HG02840 (cell line): ENCODE measurements around the gene RFK.
"Not testable (repeated sequence)": the region's sequence is repeated elsewhere in the genome, so short reads cannot be mapped to it uniquely, and the experiment has no call there.

Experiments
- ATAC-seq: cut with Tn5 transposase; IDR thresholded peaks from one replicate; pipeline ENCODE4 v1.9.1; 2021; ENCODE audit warnings: mild to moderate bottlenecking, moderate library complexity, moderate number of reproducible peaks; ENCODE audit not compliant: unreplicated experiment, low FRiP score

RFK gene

DNA sequence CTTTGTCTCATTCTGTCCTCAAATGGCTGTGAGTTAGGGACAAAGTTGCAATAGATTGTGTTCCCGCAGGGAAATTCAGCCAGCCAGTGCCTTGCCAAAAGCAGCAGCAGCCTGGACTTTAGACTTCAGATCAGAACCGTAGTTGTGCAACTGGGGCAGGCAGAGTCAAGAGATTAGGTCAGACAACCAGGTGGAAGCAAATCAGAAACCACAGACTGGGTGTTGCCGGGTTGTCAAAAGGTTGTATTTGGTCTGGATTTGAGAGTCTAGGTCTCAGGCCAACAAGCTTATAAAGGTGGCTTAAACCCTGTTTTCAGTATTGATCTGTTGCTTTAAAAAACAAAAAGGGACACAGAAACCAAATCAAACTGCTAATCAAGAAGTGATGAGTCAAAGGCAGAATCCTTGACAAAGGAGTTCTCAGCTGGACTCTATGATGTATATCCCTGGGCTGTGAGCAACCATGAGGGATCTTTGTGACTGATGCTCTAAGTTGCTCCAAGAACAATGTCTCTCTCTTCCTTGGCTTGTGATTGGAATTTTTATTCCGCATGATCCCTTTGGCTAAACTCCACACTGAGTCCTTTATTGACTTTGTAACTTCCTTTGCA, 20.9 kb downstream of the RFK start:
- ATAC-seq = no peak

DNA sequence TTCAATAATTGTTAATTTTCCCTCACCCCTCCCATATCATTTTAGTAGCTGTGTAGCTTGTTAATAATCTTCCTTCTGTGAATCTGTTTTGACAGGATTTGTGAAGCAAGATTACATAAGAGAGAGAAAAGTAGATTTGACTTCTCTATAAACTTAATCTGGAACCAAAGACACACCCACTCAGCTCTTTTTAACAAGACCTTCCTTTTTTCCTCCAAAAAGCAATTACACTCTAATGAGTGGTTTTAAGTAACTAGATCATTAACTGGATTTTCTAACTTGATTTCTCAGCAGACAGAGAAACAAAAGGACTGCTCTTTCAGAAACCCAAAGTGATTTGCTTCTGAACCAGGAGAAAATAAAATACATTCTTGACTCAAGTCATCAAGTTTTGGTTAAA, 21.9 kb downstream of the RFK start:
- no peak for ATAC-seq

DNA sequence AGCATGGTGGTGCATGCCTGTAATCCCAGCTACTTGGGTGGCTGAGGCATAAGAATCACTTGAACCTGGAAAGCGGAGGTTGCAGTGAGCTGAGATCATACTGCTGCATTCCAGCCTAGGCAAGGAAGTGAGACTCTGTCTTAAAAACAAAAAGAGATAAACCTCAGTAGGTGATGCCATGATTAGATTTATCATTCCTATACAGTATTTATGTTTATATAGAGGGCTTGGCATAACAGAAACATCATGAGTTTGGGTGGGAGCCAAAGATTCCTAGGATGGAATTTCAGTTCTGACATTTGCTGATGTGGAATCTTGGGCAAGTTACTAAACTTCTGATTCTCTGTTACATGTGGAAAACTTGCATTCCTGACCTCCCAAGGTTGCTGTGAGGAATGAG, 22.3 kb downstream of the RFK start:
- ATAC-seq = no peak

DNA sequence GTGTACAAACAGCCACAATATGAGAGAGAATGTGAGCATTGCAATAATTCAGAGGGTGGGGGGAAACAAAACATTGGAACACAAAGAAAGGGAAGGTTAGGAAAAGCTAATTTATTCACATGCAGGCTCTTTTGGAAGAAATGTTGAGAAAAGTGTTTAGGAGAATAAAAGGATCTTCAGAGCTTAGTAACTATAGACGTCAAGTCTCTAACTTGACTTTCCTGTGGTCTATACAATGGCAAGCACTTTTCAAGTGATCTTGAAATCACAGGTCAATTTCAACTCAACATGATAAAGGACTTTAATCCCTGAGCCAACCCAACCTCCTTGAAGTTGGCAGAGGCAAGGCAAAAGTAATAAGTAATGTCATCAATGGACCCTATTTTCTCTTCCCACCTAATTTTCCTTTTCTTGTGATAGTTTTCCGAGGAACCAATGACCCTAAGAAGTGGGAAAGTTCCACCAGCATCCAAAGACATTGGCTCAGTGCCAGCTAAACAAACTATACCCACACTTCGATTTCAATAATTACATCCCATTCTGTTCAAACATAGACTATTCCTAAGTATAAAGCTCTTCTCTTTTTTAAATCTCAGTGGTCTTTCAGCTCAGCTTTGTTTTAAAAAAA, 23.7 kb downstream of the RFK start:
- no peak for ATAC-seq

DNA sequence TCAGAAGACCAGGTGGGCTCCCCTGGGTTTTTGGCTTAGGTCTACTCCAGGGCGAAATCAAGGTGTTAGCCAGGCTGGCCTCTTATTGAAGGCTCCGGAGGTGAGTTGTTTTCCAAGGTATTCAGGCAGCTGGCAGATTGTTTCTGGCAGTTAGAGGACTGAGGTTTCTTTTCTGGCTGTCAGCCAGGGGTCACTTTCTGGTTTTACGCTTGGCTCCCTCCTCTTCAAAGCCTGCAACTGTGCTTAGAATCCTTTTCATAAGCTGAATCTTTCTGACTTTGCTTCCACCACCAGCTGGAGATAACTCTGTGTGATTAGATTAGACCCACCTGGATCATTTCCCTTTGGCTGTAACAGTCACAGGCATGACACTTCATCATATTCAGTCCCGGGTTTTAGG, 24.6 kb downstream of the RFK start:
- ATAC-seq = no peak

DNA sequence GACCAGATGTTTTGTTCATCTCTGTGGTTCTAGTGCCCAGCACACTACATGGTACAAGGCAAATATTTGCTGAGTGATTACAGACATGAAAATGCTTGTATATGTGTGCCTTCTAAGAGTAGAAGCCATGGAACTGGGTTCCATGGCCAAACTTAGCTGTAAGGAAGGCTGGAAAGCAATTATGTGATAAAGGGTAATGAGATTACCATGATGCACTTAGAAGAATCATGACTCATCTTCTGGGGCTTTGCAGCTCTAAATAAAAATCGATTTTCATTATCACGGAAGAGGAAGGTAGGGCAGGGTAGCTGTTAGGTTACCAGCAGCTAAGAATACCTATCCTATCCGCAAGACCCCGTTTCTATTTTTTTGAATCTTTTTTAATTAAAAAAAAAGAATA, 28.0 kb downstream of the RFK start:
- no peak for ATAC-seq

DNA sequence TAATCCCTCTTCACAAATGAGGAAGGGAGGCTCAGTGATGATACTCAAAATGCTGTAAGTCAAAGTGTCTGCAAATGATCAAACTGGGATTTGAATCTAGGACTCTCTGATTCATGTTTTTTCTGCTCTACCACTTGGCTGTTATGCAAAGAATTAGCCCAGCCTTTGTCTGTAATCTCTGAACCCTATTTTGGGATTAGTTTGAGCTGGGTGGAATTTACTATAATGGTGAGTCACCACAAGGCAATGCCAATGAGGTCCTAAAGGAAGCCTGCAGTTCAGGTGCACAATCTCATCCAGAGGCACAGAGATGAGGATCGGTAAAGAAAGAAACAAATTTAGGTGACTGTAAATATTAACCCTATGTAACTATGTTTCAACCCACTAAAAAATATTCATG, 29.2 kb downstream of the RFK start:
- no peak for ATAC-seq

DNA sequence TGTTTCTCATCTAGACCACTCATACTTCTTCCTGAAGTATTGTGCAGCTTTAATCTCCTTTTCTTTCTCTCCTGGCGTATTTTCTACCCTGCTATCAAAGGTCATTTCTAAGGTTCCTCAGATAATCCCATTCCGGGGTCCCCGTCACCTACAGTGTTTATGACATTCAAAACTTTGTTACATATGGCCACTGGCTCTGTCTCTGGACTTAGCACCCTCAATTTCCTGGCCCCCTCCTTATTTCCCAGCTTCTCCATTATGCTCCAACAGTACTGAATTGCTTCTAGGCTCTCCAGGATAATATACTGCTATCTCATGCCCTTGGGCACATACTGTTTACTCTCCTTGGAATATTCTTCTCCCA, 31.2 kb downstream of the RFK start:
- ATAC-seq = no peak

DNA sequence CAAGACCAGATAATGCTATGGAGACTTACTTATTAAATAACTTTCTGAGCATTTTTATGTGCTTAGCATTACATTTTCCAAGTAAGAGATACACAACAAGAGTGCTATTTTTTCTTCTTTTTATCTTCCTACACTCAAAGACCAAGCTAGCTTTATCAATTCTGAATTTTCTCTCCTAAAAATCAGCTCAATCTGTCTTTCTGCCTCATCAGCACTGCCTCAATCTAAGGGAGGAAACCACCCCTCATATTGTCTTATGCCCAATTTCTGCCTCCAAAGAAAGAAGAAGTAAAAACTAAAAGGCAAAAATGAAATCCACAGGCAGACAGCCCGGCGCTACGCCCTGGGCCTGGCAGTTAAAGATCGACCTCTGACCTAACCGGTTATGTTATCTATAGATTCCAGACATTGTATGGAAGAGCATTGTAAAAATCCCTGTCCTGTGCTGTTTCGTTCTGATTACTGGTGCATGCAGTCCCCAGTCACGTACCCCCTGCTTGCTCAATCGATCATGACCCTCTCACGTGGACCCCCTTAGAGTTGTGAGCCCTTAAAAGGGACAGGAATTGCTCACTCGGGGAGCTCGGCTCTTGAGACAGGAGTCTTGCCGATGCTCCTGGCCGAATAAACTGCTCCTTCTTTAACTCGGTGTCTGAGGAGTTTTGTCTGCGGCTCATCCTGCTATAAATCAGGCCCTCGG, 31.7 kb downstream of the RFK start:
- ATAC-seq = not testable (repeated sequence)

DNA sequence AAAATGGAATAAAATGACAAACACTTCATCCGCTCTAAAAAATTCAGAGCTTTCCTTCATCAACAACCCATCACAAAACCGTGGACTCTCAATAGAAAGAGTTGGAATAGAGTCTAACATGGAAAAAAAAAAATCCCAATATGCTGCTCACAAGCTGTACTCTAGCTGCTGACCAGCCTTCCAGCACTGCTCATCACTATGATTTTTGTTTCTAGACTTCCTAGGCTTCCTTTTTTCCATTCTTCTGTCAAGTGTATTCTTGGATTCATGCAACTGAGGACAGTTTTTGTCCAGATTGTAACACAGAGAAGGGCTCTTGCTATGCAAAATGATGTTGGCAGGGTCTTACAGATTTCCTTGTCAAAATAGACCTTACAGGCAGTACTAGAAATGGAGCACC, 34.5 kb downstream of the RFK start:
- no peak for ATAC-seq

DNA sequence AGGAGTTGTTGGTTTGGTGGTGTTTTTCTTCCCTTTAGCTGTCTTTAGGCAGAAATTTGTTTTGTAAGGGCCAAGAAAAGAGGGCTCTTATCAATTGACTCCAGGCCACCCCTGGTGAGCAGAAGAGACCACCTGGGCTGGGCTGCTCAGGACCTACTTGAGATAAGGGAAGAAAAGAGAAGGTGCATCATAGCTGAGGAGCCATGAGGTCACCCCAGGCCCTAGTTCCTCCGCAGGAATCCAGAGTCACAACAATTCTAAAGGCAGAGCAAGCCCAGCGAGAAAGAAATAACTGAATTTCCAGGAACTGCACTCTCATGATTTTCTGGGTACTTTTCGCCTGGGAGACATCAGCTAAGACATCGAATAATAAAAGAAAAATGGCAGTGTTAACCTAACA, 34.9 kb downstream of the RFK start:
- ATAC-seq = no peak

DNA sequence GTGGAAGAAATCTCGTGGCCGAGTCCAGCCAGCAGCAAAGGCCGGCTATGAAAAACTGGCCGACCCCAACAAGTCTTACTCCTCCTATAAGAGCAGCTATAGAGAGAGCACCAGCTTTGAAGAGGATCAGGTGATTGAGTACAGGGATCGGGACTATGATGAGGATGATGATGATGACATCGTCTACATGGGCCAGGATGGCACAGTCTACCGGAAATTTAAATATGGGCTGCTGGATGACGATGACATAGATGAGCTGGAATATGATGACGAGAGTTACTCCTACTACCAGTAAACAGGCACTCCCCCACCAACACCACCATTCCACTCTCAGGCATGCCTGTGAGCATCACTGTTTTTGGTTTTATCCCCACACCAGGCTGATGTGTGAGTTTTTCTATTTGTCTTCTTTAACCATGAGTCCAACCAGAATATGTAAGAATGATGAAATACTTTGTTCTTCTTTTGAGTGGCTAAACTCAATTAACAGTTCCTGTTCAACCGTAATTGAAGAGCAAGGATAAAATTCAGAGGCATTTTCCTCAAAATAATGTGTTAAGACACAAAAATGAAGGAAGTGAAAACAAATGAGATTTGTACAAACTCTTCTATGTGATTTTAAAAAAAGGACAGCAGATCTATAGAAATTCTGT, 35.5 kb downstream of the RFK start:
- ATAC-seq = no peak

DNA sequence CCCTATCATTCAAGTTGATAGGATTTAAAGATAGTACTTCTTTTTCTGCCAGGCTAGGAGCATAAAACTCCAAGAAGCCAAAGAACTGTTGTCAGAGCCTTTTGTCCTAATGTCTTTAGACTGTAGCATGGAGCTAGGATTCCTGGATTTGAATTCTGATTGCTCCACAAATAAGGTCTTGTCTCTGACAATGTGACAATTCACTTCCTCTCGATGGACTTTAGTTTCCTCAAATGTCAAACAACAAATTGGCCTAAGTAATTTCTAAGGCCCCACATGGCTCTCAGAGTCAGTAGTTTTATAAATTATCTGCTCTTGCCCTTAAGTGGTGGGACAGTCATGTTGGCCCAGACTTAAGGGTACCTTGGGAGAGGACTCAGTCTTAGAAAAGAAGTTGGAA, 36.7 kb downstream of the RFK start:
- ATAC-seq = no peak

DNA sequence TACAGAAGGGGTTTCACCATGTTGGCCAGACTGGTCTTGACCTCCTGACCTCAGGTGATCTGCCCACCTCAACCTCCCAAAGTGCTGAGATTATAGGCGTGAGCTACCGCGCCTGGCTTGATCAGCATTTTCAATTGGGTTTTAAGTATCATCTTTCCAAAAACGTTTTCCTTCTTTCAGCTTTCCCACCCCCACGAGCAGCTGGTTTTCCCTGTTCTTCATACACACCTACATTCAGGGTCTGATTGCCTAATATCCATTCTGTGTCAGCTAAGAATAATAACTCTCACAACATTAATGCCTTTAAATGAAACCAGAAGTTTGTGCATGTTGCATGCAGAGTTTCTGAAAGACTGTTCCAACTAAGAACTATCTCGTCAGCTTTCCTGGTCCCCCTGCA, 38.3 kb downstream of the RFK start:
- no peak for ATAC-seq

DNA sequence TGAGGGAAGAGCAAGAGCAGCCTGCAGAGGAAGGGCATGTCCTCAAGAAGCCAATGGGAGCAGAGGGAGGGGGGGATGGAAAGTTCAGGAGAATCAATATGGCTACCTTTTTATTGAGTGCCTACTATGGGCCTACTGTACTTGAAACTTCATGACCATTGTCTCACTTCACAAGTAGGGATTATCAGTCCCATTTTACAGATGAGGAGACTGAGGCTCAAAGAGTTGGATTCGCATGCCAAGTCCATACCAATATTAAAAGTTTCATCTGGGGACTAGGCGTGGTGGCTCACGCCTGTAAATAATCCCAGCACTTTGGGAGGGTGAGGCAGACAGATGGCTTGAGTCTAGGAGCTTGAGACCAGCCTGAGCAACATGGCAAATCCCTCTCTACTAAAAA, 40.0 kb downstream of the RFK start:
- no peak for ATAC-seq

DNA sequence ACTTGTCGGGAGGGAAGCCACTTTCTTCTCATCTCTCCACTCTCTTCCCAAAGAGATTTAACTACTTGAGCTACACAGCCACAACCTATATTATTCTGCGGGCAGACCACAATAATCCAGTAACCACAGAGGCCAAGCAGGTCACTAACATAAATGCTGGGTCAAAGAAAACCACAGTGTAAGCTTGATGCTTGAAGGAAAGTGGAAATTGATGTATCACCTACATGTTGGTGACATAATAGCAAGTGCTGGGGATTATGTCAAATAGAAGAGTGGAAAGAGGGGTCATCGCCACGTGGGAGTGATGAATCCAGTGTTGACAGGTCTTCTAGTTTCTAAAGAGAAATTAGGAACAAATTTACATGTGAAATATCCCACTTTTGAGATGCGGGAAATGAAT, 40.9 kb downstream of the RFK start:
- no peak for ATAC-seq

DNA sequence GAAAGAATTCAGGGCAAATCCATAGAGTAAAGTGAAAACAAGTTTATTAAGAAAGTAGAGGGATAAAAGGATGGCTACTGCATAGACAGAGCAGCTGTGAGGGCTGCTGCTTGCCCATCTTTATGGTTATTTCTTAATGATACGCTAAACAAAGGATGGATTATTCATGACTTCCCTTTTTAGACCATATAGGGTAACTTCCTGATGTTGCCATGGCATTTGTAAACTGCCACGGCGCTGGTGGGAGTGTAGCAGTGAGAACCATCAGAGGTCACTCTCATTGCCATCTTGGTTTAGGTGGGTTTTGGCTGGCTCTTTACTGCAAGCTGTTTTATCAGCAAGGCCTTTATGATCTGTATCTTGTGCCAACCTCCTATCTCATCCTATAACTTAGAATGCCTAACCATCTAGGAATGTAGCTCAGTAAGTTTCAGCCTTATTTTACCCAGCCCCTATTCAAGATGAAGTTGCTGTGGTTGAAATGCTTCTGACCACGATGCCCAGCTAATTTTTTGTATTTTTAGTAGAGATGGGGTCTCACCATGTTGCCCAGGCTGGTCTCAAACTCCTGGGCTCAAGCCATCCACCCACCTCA, 42.1 kb downstream of the RFK start:
- no peak for ATAC-seq

DNA sequence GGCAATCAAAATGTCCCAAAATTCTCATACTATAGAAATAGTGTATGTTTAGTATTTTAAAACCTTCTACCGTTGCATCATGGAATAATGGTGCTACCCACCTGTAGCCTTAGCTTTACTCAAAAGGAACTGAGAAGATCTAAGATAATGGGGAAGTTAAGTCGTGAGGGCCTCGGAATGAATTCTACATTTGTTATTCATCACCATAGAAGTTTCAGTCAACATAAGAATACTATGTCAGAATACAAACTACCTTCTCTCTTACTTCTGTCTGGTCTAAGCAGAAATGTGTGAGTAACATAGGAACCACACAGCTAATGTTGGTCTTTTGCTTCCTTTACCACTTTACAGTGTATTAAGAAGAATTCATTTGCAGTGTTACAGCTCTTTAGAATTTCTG, 43.2 kb downstream of the RFK start:
- no peak for ATAC-seq

DNA sequence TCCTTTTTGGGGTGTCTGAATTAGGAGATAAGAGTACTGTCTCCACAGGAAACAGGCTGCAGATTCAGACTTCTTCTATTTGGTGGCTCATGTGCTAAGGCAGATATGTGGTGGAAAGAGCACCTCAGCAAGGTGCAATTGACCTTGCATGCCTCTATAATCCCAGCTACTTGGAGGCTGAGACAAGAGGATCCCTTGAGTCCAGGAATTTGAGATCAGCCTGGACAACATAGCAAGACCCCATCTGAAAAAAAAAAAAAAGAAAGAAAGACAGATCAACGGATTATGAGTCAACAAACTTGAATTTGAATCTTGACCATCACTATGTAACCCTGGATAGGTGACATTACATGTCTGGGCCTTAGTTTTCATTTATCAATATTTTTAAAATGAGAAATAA, 44.4 kb downstream of the RFK start:
- no peak for ATAC-seq

DNA sequence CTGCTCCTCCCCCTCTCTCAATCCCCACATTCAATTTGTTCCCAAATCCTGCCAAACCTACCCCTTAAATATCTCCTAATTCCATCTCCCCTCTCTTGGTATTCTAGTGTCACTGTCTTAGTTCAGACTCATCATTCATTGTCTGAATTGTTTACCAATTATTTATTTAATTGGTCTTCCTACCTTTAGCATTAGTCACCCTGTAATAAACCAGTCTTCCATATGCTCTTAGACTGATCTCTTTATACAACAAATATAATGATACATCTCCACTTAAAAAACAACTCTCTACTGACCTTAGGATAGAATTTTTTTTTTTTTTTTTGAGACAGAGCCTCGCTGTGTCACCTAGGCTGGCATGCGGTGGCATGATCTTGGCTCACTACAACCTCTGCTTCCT, 51.4 kb downstream of the RFK start:
- no peak for ATAC-seq

DNA sequence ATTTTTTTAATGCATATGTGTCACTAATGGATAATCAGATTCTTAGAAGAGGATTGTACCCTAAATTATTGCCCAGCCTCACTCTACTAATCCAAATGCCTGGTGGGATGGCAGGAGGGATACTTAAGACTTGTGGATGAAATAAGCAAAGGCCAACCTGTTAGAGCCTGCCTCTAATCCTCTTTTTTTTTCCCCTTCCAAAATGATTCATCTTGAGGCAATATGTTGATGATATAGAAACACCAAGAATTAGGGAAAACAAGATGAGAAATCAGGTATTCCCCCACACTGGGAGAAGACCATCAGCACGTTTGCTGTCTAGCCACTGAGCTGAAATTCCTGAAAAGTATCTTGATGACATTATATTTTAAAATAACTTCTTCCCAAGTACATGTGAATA, 52.0 kb downstream of the RFK start:
- ATAC-seq = no peak
